ENCODE data around the gene MINPP1.
"Not testable (repeated sequence)": the region's sequence is repeated elsewhere in the genome, so short reads cannot be mapped to it uniquely, and the experiment has no call there.

DNA sequence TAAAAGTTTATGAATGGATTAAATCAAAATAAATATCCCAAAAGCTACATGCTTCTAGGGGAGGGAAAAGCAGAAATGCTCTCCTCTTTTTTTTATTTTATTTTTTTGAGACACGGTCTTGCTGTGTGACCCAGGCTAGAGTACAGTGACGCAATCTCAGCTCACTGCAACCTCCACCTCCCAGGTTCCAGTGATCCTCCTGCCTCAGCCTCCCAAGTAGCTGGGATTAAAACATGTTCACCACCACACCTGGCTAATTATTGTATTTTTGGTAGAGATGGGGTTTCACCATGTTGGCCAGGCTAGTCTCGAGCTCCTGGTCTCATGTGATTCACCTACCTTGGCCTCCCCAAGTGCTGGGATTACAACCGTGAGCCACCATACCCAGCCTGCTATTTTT is 88.2 kb downstream of the MINPP1 start:
- not testable (repeated sequence) for TF ChIP-seq CTCF, EZH2, EZH2phosphoT487 (IDR thresholded peaks at IDR 0.05)

Data from neural progenitor cell (in vitro differentiated cells).